Right atrium auricular region (tissue), 2 donors: Measurements from ENCODE around the gene IRX5. TPM values are rescaled to one million over a fixed set of nuclear protein-coding genes. Genes with fewer than 3 reads are reported as not detected.

Experiments
- DNase-seq: peaks from one replicate; pipeline ENCODE4 v3.0.0-alpha.2; 2019; ENCODE audit warnings: low spot score
- H3K27ac ChIP-seq, 2 donors: fragments of 200-600 bp; sonication (generic); 1 replicate in 1 of 2; 2 replicates in 1 of 2; pipeline ENCODE4 v1.5.1; 2016 to 2019
- H3K27me3 ChIP-seq, 2 donors: fragments of 200-600 bp; sonication (generic); one replicate each; pipeline versions ENCODE4 v1.5.1 to v1.6.0; 2017 to 2019
- H3K36me3 ChIP-seq: fragments of 200-600 bp; sonication (generic); one replicate; pipeline ENCODE4 v1.5.1; 2016
- H3K4me1 ChIP-seq, 2 donors: fragments of 200-600 bp; sonication (generic); one replicate each; pipeline versions ENCODE4 v1.5.1 to v1.6.0; 2017 to 2019
- H3K4me3 ChIP-seq, 2 donors: fragments of 200-600 bp; sonication (generic); 1 replicate in 1 of 2; 2 replicates in 1 of 2; pipeline ENCODE4 v1.5.1; 2017 to 2019; ENCODE audit warnings: mild to moderate bottlenecking in 1 of 2, moderate library complexity in 1 of 2
- H3K9me3 ChIP-seq, 2 donors: fragments of 200-600 bp; sonication (generic); one replicate each; pipeline ENCODE4 v1.5.1; 2019
- CTCF ChIP-seq, 2 donors: fragments of 200-600 bp; sonication (generic); IDR thresholded peaks; one replicate each; pipeline ENCODE4 v1.5.1; 2019; ENCODE audit warnings: antibody characterized with exemption in 2 of 2
- total RNA-seq, 2 donors: library from RNA; depleted of rRNA; stranded (reverse); fragments of >200 nt; gene quantifications; one replicate each; pipeline ENCODE4 v1.1.0, GENCODE V29; 2016

IRX5 gene
- total RNA-seq, 2 donors from 2014 or later = 0.59 to 4.1 TPM

- peaks cover 51 to 61% of the 10 kb centered on the region in 2 donors for H3K27me3 ChIP-seq
- peaks cover 0 to 33% of the 10 kb centered on the region in 2 donors for H3K4me1 ChIP-seq
- no peak for DNase-seq
- H3K9me3 ChIP-seq = no peaks in the 10 kb centered on the region
- peak overlapping the region; percentile 69 to 77 for H3K27ac ChIP-seq
- H3K36me3 ChIP-seq = no peaks in the 10 kb centered on the region
- TF ChIP-seq CTCF (IDR thresholded peaks at IDR 0.05) = no peak
- H3K4me3 ChIP-seq = peak overlapping the region; percentile 57 to 67
These were observed 702 bp downstream of the IRX5 start for GRCh38 chr16:54931120-54932014.

GRCh38 chr16:54932021-54932660, 1.5 kb downstream of the IRX5 start:
- Histone ChIP-seq H3K27me3 (peaks cover 50 to 63% of the 10 kb centered on the region in 2 donors), H3K27ac (peak overlapping the region in 1 of 2 donors; percentile 10), H3K9me3 (no peaks in the 10 kb centered on the region), H3K36me3 (no peaks in the 10 kb centered on the region), H3K4me1 (peaks cover 0 to 41% of the 10 kb centered on the region in 2 donors), H3K4me3 (peak overlapping the region; percentile 11 to 67)
- DNase-seq = no peak
- no peak for TF ChIP-seq CTCF (IDR thresholded peaks at IDR 0.05)

GRCh38 chr16:54932737-54933254, 2.1 kb downstream of the IRX5 start:
- Histone ChIP-seq H3K36me3 (no peaks in the 10 kb centered on the region), H3K9me3 (no peaks in the 10 kb centered on the region), H3K27me3 (peaks cover 44 to 62% of the 10 kb centered on the region in 2 donors), H3K4me3 (peak overlapping the region in 1 of 2 donors; percentile 21), H3K4me1 (peaks cover 0 to 43% of the 10 kb centered on the region in 2 donors), H3K27ac (no peak overlapping the region)
- TF ChIP-seq CTCF (IDR thresholded peaks at IDR 0.05) = no peak
- DNase-seq = no peak

GRCh38 chr16:54933281-54934011, 2.8 kb downstream of the IRX5 start:
- Histone ChIP-seq H3K27ac (no peak overlapping the region), H3K36me3 (no peaks in the 10 kb centered on the region), H3K4me1 (peaks cover 0 to 49% of the 10 kb centered on the region in 2 donors), H3K4me3 (peak overlapping the region in 1 of 2 donors; percentile 21), H3K9me3 (no peaks in the 10 kb centered on the region), H3K27me3 (peaks cover 48 to 69% of the 10 kb centered on the region in 2 donors)
- DNase-seq = no peak
- no peak for TF ChIP-seq CTCF (IDR thresholded peaks at IDR 0.05)

- no peak for TF ChIP-seq CTCF (IDR thresholded peaks at IDR 0.05)
- H3K27me3 ChIP-seq = peaks cover 60 to 81% of the 10 kb centered on the region in 2 donors
- DNase-seq = no peak
- no peak overlapping the region for H3K4me3 ChIP-seq
- no peak overlapping the region for H3K27ac ChIP-seq
- H3K9me3 ChIP-seq = no peaks in the 10 kb centered on the region
- peaks cover 0 to 49% of the 10 kb centered on the region in 2 donors for H3K4me1 ChIP-seq
- H3K36me3 ChIP-seq = no peaks in the 10 kb centered on the region
These were observed 4.0 kb downstream of the IRX5 start for GRCh38 chr16:54934481-54935265.
